ENCODE measurements around the gene PSTPIP2.

- no peak for TF ChIP-seq EP300 (IDR thresholded peaks at IDR 0.05)
- no peak for TF ChIP-seq CTCF (IDR thresholded peaks at IDR 0.05)
- no peak for TF ChIP-seq JUN (IDR thresholded peaks at IDR 0.05)
- no peak for TF ChIP-seq MYC (IDR thresholded peaks at IDR 0.05; ENCODE audit: borderline replicate concordance, low read length)
- TF ChIP-seq CBX8 (IDR thresholded peaks at IDR 0.05) = no peak
- no peak for TF ChIP-seq CEBPB (IDR thresholded peaks at IDR 0.05)
Observed at GRCh38 chr18:46035696-46036680, 36.1 kb downstream of the PSTPIP2 start.
